CD8-positive, alpha-beta memory T cell (primary cell): Measurements from ENCODE around the gene MALAT1. TPM values are rescaled to one million over a fixed set of nuclear protein-coding genes. Genes with fewer than 3 reads are reported as not detected.

Experiments
- CTCF ChIA-PET: fragments of 350-600 bp; sonication (Branson Sonifier 250); formaldehyde crosslinking; loops from one replicate; lab custom pipeline; 2021; ENCODE audit warnings: antibody characterized with exemption; lab: Charles Lee
- POLR2A ChIA-PET: fragments of 350-600 bp; sonication (Branson Sonifier 250); formaldehyde crosslinking; loops from one replicate; lab custom pipeline; 2021; ENCODE audit warnings: antibody characterized with exemption; lab: Charles Lee
- DNase-seq, 5 donors: peaks; one replicate each; pipeline versions ENCODE4 v3.0.0 to v3.0.0-alpha.2; 2020 to 2022; ENCODE audit warnings: mixed read lengths in 1 of 5
- H3K27ac ChIP-seq: one replicate; pipeline ENCODE4 v1.7.0; 2013; ENCODE audit warnings: low read depth, mild to moderate bottlenecking, low read length, moderate library complexity
- H3K27me3 ChIP-seq: 2 replicates; pipeline ENCODE4 v1.7.0; 2013; ENCODE audit warnings: low read length, mild to moderate bottlenecking; ENCODE audit not compliant: insufficient read depth, poor library complexity, severe bottlenecking
- H3K36me3 ChIP-seq: 2 replicates; pipeline ENCODE4 v1.7.0; 2013; ENCODE audit warnings: mild to moderate bottlenecking, low read length, moderate library complexity; ENCODE audit not compliant: insufficient read depth
- H3K4me1 ChIP-seq: 2 replicates; pipeline ENCODE4 v1.7.0; 2013; ENCODE audit warnings: mild to moderate bottlenecking, low read length, moderate library complexity; ENCODE audit not compliant: insufficient read depth
- H3K4me3 ChIP-seq: 2 replicates; pipeline ENCODE4 v1.7.0; 2013; ENCODE audit warnings: mild to moderate bottlenecking, low read length
- H3K9me3 ChIP-seq: 2 replicates; pipeline ENCODE4 v1.7.0; 2013; ENCODE audit warnings: mild to moderate bottlenecking, low read length
- H3K27ac Mint-ChIP-seq, 8 donors: one replicate each; pipeline ENCODE4 v1.8.0; 2020 to 2021; ENCODE audit warnings: mixed read lengths in 8 of 8, mild to moderate bottlenecking in 6 of 8, inconsistent platforms in 3 of 8, moderate library complexity in 3 of 8
- H3K27me3 Mint-ChIP-seq, 2 donors: one replicate each; pipeline ENCODE4 v1.8.0; 2020 to 2021; ENCODE audit warnings: mixed read lengths in 2 of 2, mild to moderate bottlenecking in 1 of 2, moderate library complexity in 1 of 2
- H3K36me3 Mint-ChIP-seq, 3 donors: one replicate each; pipeline ENCODE4 v1.8.0; 2020 to 2021; ENCODE audit warnings: mixed read lengths in 3 of 3, inconsistent platforms in 1 of 3, mild to moderate bottlenecking in 1 of 3
- H3K4me1 Mint-ChIP-seq, 3 donors: one replicate each; pipeline ENCODE4 v1.8.0; 2020 to 2021; ENCODE audit warnings: mixed read lengths in 3 of 3, inconsistent platforms in 1 of 3, mild to moderate bottlenecking in 1 of 3
- H3K4me3 Mint-ChIP-seq, 7 donors: one replicate each; pipeline ENCODE4 v1.8.0; 2020 to 2021; ENCODE audit warnings: mixed read lengths in 7 of 7, mild to moderate bottlenecking in 6 of 7, moderate library complexity in 4 of 7, inconsistent platforms in 2 of 7
- H3K9me3 Mint-ChIP-seq, 5 donors: one replicate each; pipeline ENCODE4 v1.8.0; 2020 to 2022; ENCODE audit warnings: mixed read lengths in 5 of 5, mild to moderate bottlenecking in 3 of 5, moderate library complexity in 2 of 5, inconsistent platforms in 1 of 5
- polyA plus RNA-seq: library from polyadenylated mRNA; unstranded; fragments of 300-500 nt; fragmentation: Illumina TruSeq; gene quantifications from one replicate; pipeline ENCODE4 v1.2.3, GENCODE V29; 2021
- total RNA-seq, 2 experiments: library from RNA; stranded (reverse); gene quantifications; one replicate each; pipeline ENCODE4 v1.2.3, GENCODE V29; 2021

MALAT1 gene
- total and polyA plus RNA-seq, 3 experiments from 2014 or later: 2,529 to 4,912 (median 4,639) TPM

DNA sequence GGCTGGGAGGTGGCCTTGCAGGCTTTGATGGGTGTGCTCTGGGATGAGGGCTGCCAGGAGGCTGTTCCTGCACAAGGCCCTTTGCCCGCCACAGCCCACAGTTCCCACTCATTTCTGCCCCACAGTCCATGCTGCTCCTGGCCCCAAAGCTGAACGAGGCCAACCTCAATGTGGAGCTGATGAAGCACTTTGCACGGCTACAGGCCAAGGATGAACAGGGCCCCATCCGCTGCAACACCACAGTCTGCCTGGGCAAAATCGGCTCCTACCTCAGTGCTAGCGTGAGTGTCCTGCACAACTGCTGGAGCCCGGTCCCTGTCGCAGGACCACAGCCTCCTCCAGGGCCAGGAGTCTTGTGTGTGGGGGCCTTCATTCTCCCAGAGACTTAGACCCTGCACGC is 36.3 kb downstream of the MALAT1 start:
- ChIA-PET CTCF (interaction anchor here (12.4 kb wide), 1 partner anchor 56 kb away, joined by 258 read pairs; the partner anchor contains the start of gene KCNK7), POLR2A (no interaction called here)
- H3K36me3 Mint-ChIP-seq: peaks cover 0 to 63% (median 11%) of the 10 kb centered on the region in 3 donors
- peaks cover 2 to 3% (median 3%) of the 10 kb centered on the region in 3 donors for H3K4me1 Mint-ChIP-seq
- H3K9me3 ChIP-seq: no peaks in the 10 kb centered on the region
- H3K27ac Mint-ChIP-seq: peak overlapping the region in 1 of 8 donors; percentile 54
- no peaks in the 10 kb centered on the region for H3K27me3 ChIP-seq
- H3K4me3 Mint-ChIP-seq: no peak overlapping the region
- H3K36me3 ChIP-seq: peaks cover 22% of the 10 kb centered on the region
- no peaks in the 10 kb centered on the region for H3K9me3 Mint-ChIP-seq
- H3K4me1 ChIP-seq: peaks cover 4% of the 10 kb centered on the region
- no peak overlapping the region for H3K27ac ChIP-seq
- no peaks in the 10 kb centered on the region for H3K27me3 Mint-ChIP-seq
- DNase-seq: no peak
- H3K4me3 ChIP-seq: no peak overlapping the region

- no peak for DNase-seq
- Mint-ChIP-seq H3K9me3 (no peaks in the 10 kb centered on the region), H3K27ac (peak overlapping the region in 1 of 8 donors; percentile 81), H3K4me1 (peaks cover 3 to 8% (median 7%) of the 10 kb centered on the region in 3 donors), H3K36me3 (peaks cover 0 to 52% (median 6%) of the 10 kb centered on the region in 3 donors), H3K27me3 (no peaks in the 10 kb centered on the region), H3K4me3 (no peak overlapping the region)
- ChIA-PET CTCF (interaction anchor here (1.1 to 12.4 kb wide), 4 partner anchors 9 to 54 kb away, joined by 3 to 258 read pairs (median 6); partner anchors contain the start of genes FAM89B and KCNK7), POLR2A (interaction anchor here (1.1 kb wide), 1 partner anchor 12 kb away, joined by 4 read pairs; the partner anchor contains the start of gene SCYL1)
- Histone ChIP-seq H3K4me3 (no peak overlapping the region), H3K4me1 (peaks cover 8% of the 10 kb centered on the region), H3K9me3 (no peaks in the 10 kb centered on the region), H3K27ac (no peak overlapping the region), H3K27me3 (no peaks in the 10 kb centered on the region), H3K36me3 (peaks cover 7% of the 10 kb centered on the region)
These were observed 37.8 kb downstream of the MALAT1 start for GRCh38 chr11:65536412-65537295.

DNA sequence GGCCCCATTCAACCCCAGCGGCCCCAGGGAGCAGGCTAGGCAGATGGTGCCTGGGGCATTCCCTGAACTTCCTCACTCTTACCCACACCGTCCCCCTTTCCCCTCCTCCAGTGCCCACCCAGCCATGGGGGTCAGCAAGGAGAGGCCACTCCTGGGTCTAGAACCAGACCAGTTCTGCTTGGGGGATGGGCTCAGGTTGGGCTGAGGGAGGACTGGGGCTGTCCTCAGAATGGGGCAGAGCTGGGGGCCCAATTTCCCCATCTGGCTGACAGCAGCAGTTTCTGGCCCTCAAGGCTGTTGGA is 38.4 kb downstream of the MALAT1 start:
- Mint-ChIP-seq H3K27ac (peak overlapping the region in 5 of 8 donors; percentile 12 to 92 (median 43)), H3K4me1 (peaks cover 6 to 12% (median 12%) of the 10 kb centered on the region in 3 donors), H3K36me3 (peaks cover 0 to 49% (median 6%) of the 10 kb centered on the region in 3 donors), H3K9me3 (no peaks in the 10 kb centered on the region), H3K27me3 (no peaks in the 10 kb centered on the region), H3K4me3 (peak overlapping the region in 2 of 7 donors; percentile 24 to 42)
- Histone ChIP-seq H3K27ac (no peak overlapping the region), H3K27me3 (no peaks in the 10 kb centered on the region), H3K4me1 (peaks cover 10% of the 10 kb centered on the region), H3K4me3 (no peak overlapping the region), H3K36me3 (peaks cover 7% of the 10 kb centered on the region), H3K9me3 (no peaks in the 10 kb centered on the region)
- POLR2A ChIA-PET: interaction anchor here (0.5 to 1.1 kb wide), 3 partner anchors 8 to 123 kb away, joined by 3 to 7 read pairs (median 4); partner anchors contain the start of gene SCYL1
- CTCF ChIA-PET: interaction anchor here (2.2 to 12.4 kb wide), 2 partner anchors 9 to 53 kb away, joined by 7 to 258 read pairs; partner anchors contain the start of gene KCNK7
- no peak for DNase-seq

- no peak for DNase-seq
- H3K36me3 Mint-ChIP-seq: peaks cover 0 to 44% (median 4%) of the 10 kb centered on the region in 3 donors
- peaks cover 2% of the 10 kb centered on the region for H3K36me3 ChIP-seq
- peak overlapping the region in 6 of 8 donors; percentile 12 to 92 (median 49) for H3K27ac Mint-ChIP-seq
- H3K4me1 Mint-ChIP-seq: peaks cover 8 to 12% (median 12%) of the 10 kb centered on the region in 3 donors
- H3K27me3 Mint-ChIP-seq: no peaks in the 10 kb centered on the region
- peaks cover 10% of the 10 kb centered on the region for H3K4me1 ChIP-seq
- H3K9me3 Mint-ChIP-seq: no peaks in the 10 kb centered on the region
- CTCF ChIA-PET: interaction anchor here (2.2 to 12.4 kb wide), 2 partner anchors 10 to 53 kb away, joined by 7 to 258 read pairs; partner anchors contain the start of gene KCNK7
- no peak overlapping the region for H3K4me3 ChIP-seq
- H3K27me3 ChIP-seq: no peaks in the 10 kb centered on the region
- H3K9me3 ChIP-seq: no peaks in the 10 kb centered on the region
- H3K4me3 Mint-ChIP-seq: peak overlapping the region in 2 of 7 donors; percentile 24 to 42
- POLR2A ChIA-PET: interaction anchor here (0.5 to 1.1 kb wide), 3 partner anchors 8 to 123 kb away, joined by 3 to 7 read pairs (median 3); partner anchors contain the start of gene PCNX3
- H3K27ac ChIP-seq: no peak overlapping the region
These were observed 38.9 kb downstream of the MALAT1 start for GRCh38 chr11:65537620-65538231.

DNA sequence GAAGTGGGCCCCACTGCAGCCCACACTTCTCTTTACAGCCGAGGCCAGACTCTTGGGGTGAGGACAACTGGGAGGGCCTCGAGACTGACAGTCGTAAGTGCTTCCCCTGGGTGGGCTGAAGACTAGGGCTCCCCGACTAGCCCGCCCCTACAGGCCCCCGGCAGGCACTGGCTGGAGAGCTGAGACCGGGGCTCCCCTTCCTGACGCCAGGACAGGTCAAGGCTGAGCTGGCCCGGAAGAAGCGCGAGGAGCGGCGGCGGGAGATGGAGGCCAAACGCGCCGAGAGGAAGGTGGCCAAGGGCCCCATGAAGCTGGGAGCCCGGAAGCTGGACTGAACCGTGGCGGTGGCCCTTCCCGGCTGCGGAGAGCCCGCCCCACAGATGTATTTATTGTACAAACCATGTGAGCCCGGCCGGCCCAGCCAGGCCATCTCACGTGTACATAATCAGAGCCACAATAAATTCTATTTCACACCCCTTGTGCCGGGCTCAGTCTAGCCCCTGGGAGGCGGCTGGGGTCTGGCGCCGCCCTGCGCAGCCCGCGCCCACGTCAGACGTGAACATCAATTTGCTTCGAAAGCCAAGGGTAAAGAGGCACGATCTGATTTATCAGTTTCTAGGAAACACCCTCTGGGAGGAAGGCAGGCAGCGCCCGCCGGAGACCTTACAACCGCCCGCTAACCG is 39.5 kb downstream of the MALAT1 start:
- Histone ChIP-seq H3K4me1 (peaks cover 10% of the 10 kb centered on the region), H3K27me3 (no peaks in the 10 kb centered on the region), H3K9me3 (no peaks in the 10 kb centered on the region), H3K4me3 (no peak overlapping the region), H3K36me3 (no peaks in the 10 kb centered on the region), H3K27ac (no peak overlapping the region)
- CTCF ChIA-PET: interaction anchor here (12.4 kb wide), 1 partner anchor 52 kb away, joined by 258 read pairs; the partner anchor contains the start of gene KCNK7
- no peak for DNase-seq
- peaks cover 0 to 37% (median 4%) of the 10 kb centered on the region in 3 donors for H3K36me3 Mint-ChIP-seq
- no peaks in the 10 kb centered on the region for H3K9me3 Mint-ChIP-seq
- peak overlapping the region in 2 of 8 donors; percentile 26 to 42 for H3K27ac Mint-ChIP-seq
- POLR2A ChIA-PET: interaction anchor here (0.9 to 1.1 kb wide), 2 partner anchors 9 to 77 kb away, joined by 3 to 7 read pairs; partner anchors contain the start of gene PCNX3
- peaks cover 8 to 12% (median 12%) of the 10 kb centered on the region in 3 donors for H3K4me1 Mint-ChIP-seq
- H3K4me3 Mint-ChIP-seq: peak overlapping the region in 5 of 7 donors; percentile 26 to 87 (median 54)
- no peaks in the 10 kb centered on the region for H3K27me3 Mint-ChIP-seq

DNA sequence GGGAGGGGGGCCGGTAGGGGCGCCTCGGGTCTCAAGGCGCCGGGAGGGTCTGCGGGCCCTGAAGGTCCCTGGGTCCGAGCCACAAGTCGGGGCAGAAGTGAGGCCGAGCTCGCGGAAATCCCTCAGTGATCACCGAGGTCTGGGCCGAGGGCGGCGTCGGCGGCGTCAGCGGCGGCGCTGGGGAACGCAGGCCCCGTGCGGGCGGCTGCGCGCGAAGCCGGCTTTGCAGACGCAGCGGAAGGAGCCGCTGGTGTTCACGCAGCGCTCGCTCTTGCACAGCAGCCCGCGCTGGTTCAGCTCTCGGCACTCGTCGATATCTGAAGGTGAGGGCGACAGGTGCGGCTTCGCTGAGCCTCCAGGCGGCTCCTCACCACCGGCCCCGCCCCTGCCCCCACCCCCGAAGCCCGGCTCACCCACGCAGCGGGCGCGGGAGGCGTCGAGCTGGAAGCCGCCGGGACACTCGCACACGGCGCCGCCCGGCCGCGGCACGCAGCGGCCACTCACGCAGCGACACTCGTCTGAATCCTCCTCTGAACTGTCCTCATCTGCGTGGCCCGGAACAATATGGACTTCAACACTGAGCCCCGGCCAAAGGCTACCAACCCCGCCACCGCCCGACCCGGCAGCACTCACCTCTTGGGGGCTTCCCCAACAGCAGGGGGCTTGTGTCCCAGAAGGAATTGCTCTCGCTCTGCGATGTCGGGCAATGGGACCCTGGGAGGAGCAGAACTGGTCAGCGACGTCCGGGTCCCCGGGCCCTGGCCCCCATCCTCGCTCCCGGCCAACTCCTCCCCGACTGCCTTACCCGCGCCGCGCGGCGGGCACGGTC is 40.3 kb downstream of the MALAT1 start:
- Histone ChIP-seq H3K36me3 (no peaks in the 10 kb centered on the region), H3K4me3 (no peak overlapping the region), H3K9me3 (no peaks in the 10 kb centered on the region), H3K27me3 (no peaks in the 10 kb centered on the region), H3K4me1 (peaks cover 10% of the 10 kb centered on the region), H3K27ac (no peak overlapping the region)
- H3K9me3 Mint-ChIP-seq: no peaks in the 10 kb centered on the region
- DNase-seq: no peak
- POLR2A ChIA-PET: interaction anchor here (0.9 to 2.9 kb wide), 7 partner anchors 13 to 183 kb away, joined by 3 to 34 read pairs (median 5); partner anchors contain the start of genes EHBP1L1, FAM89B and ZNRD2
- peak overlapping the region in 2 of 8 donors; percentile 39 to 61 for H3K27ac Mint-ChIP-seq
- CTCF ChIA-PET: interaction anchor here (0.7 to 12.4 kb wide), 16 partner anchors 8 to 75 kb away, joined by 3 to 258 read pairs (median 20); partner anchors contain the start of genes EHBP1L1, FAM89B, KCNK7 and LTBP3
- H3K4me1 Mint-ChIP-seq: peaks cover 9 to 12% (median 12%) of the 10 kb centered on the region in 3 donors
- peaks cover 0 to 37% (median 4%) of the 10 kb centered on the region in 3 donors for H3K36me3 Mint-ChIP-seq
- no peaks in the 10 kb centered on the region for H3K27me3 Mint-ChIP-seq
- no peak overlapping the region for H3K4me3 Mint-ChIP-seq
